GM12878 (cell line): ENCODE results near the gene PARP1. TPM values are rescaled to one million over a fixed set of nuclear protein-coding genes. Genes with fewer than 3 reads are reported as not detected.

Experiments
- ATAC-seq: fragments of 200-7000 bp; cut with Tn5 transposase; 3 replicates; pipeline ENCODE4 v1.9.1; 2020; ENCODE audit warnings: mild to moderate bottlenecking, moderate library complexity
- BruUV-seq: library from RNA; stranded (reverse); fragments of 400-500 nt; replicated peaks from 2 replicates; lab custom pipeline; 2021; lab: Mats Ljungman, UMichigan
- CTCF ChIA-PET: fragments of 300-600 bp; sonication (Branson Sonifier 250); formaldehyde crosslinking; extraction: SDS; loops from one replicate; lab custom pipeline; 2021; ENCODE audit warnings: inconsistent platforms; lab: Yijun Ruan, JAX
- POLR2A ChIA-PET: fragments of 350-600 bp; formaldehyde crosslinking; extraction: SDS; loops from one replicate; lab custom pipeline; 2021; ENCODE audit warnings: inconsistent platforms; lab: Charles Lee
- RAD21 ChIA-PET: fragments of 300-600 bp; sonication (Branson Sonifier 250); formaldehyde crosslinking; loops from one replicate; lab custom pipeline; 2023; ENCODE audit warnings: antibody characterized with exemption; ENCODE audit not compliant: unreplicated experiment; lab: Charles Lee
- SMC1A ChIA-PET: fragments of 300-600 bp; sonication (Branson Sonifier 250); formaldehyde crosslinking; loops from one replicate; lab custom pipeline; 2023; ENCODE audit not compliant: unreplicated experiment, uncharacterized antibody; lab: Charles Lee
- DNase-seq: peaks from one replicate; pipeline ENCODE4 v3.0.0-alpha.2; 2011; ENCODE audit warnings: low read depth, low spot score
- FAIRE-seq: peaks from 3 replicates; lab custom pipeline; 2011; peaks lifted over from hg19 to GRCh38; lab: Jason Lieb, UNC
- H2AFZ ChIP-seq: 2 replicates; pipeline ENCODE4 v1.6.0; 2011; ENCODE audit warnings: low read depth, low read length, control low read depth; ENCODE audit not compliant: control insufficient read depth
- H3K27ac ChIP-seq: 2 replicates; pipeline ENCODE4 v1.5.1; 2011; ENCODE audit warnings: control low read depth; ENCODE audit not compliant: control insufficient read depth, insufficient read depth
- H3K27me3 ChIP-seq, 2 experiments: replicated peaks in 1 of 2; 2 replicates each; pipeline versions ENCODE4 v1.6.0 to v1.6.1; 2011; ENCODE audit warnings: low read length in 1 of 2; ENCODE audit not compliant: control insufficient read depth in 2 of 2, insufficient read depth in 2 of 2
- H3K36me3 ChIP-seq, 2 experiments: 2 replicates each; pipeline ENCODE4 v1.5.1; 2011; ENCODE audit warnings: low read length in 1 of 2; ENCODE audit not compliant: control insufficient read depth in 2 of 2, insufficient read depth in 2 of 2
- H3K4me1 ChIP-seq: 2 replicates; pipeline ENCODE4 v1.6.1; 2011; ENCODE audit warnings: mild to moderate bottlenecking, low read length, moderate library complexity, mixed read lengths; ENCODE audit not compliant: control insufficient read depth, insufficient read depth
- H3K4me2 ChIP-seq: 2 replicates; pipeline ENCODE4 v1.6.0; 2011; ENCODE audit warnings: control low read depth; ENCODE audit not compliant: control insufficient read depth, insufficient read depth
- H3K4me3 ChIP-seq: fragments of 200-600 bp; sonication (generic); 2 replicates; pipeline ENCODE4 v1.5.1; 2016
- H3K79me2 ChIP-seq: 2 replicates; pipeline ENCODE4 v1.6.0; 2011; ENCODE audit warnings: low read length; ENCODE audit not compliant: control insufficient read depth, insufficient read depth
- H3K9ac ChIP-seq: 2 replicates; pipeline ENCODE4 v1.8.0; 2011; ENCODE audit warnings: low read length, control low read depth, mixed read lengths; ENCODE audit not compliant: control insufficient read depth, insufficient read depth
- H3K9me3 ChIP-seq: replicated peaks from 3 replicates; pipeline ENCODE4 v1.5.1; 2011; ENCODE audit warnings: mild to moderate bottlenecking, low read length; ENCODE audit not compliant: control insufficient read depth, insufficient read depth
- H4K20me1 ChIP-seq: 2 replicates; pipeline ENCODE4 v1.6.0; 2011; ENCODE audit not compliant: control insufficient read depth, insufficient read depth
- ETV6 ChIP-seq, 2 experiments: fragments of 450-650 bp in 1 of 2; IDR thresholded peaks in 1 of 2; conservative IDR thresholded peaks in 1 of 2; 2 replicates each; pipeline ENCODE4 v1.6.1; 2014; ENCODE audit warnings: antibody characterized with exemption in 1 of 2, borderline replicate concordance in 1 of 2, low read depth in 1 of 2, mild to moderate bottlenecking in 1 of 2, moderate library complexity in 1 of 2
- FOXM1 ChIP-seq: IDR thresholded peaks from 2 replicates; pipeline ENCODE4 v1.6.1; 2012; ENCODE audit warnings: low read depth, mild to moderate bottlenecking, inconsistent platforms, low read length, moderate library complexity
- KDM1A ChIP-seq: fragments of 200-600 bp; sonication (generic); IDR thresholded peaks from 2 replicates; pipeline ENCODE4 v1.6.1; 2016; ENCODE audit warnings: borderline replicate concordance
- NBN ChIP-seq: fragments of 450-650 bp; IDR thresholded peaks from 2 replicates; pipeline ENCODE4 v1.6.1; 2016
- NFIC ChIP-seq: IDR thresholded peaks from 2 replicates; pipeline ENCODE4 v1.6.1; 2012; ENCODE audit warnings: low read depth, mild to moderate bottlenecking, inconsistent platforms, low read length, moderate library complexity
- RAD51 ChIP-seq: fragments of 450-650 bp; IDR thresholded peaks from 2 replicates; pipeline ENCODE4 v1.6.1; 2016; ENCODE audit warnings: moderate library complexity, mild to moderate bottlenecking, inconsistent platforms
- RELA ChIP-seq: fragments of 450-650 bp; IDR thresholded peaks from 2 replicates; pipeline ENCODE4 v1.8.0; 2014; ENCODE audit warnings: borderline replicate concordance; ENCODE audit not compliant: partially characterized antibody
- SMARCA5 ChIP-seq: fragments of 450-650 bp; IDR thresholded peaks from 2 replicates; pipeline ENCODE4 v1.6.1; 2017; ENCODE audit warnings: mild to moderate bottlenecking
- WGBS: methylation state at CpG from one replicate; pipeline ENCODE4 v1.1.6; 2016; ENCODE audit warnings: low lambda C conversion rate; ENCODE audit not compliant: insufficient replicate concordance, insufficient coverage; ENCODE audit errors: missing lambda C conversion rate; 5-methylcytosine and 5-hydroxymethylcytosine counted together
- in situ Hi-C: fragments of 300-500 bp; cut with MboI; formaldehyde crosslinking; loops from 9 replicates; pipeline ENCODE4 v1.14.3; 2018; ENCODE audit warnings: mixed read lengths
- intact Hi-C: fragments of 100-400 bp; cut with micrococcal nuclease; formaldehyde crosslinking; loops from one replicate; pipeline ENCODE4 v1.14.2; 2022; ENCODE audit not compliant: unreplicated experiment
- polyA plus RNA-seq, 11 experiments: library from polyadenylated mRNA; depleted of rRNA in 4 of 11; unstranded in 6 of 11; stranded (reverse) in 5 of 11; fragments of >200 nt; fragmentation: Nextera tagmentation in 4 of 11; fragmentation: Illumina TruSeq in 1 of 11; extraction: Ambion mirVana in 4 of 11; extraction: Trizol in 1 of 11; gene quantifications; 1 replicate in 1 of 11; 2 replicates in 10 of 11; pipeline versions ENCODE4 v1.2.1 to v1.2.3, GENCODE V29; 2011 to 2016; ENCODE audit warnings: inconsistent platforms in 2 of 11, missing spikeins in 2 of 11, low read depth in 1 of 11
- total RNA-seq, 4 experiments: library from RNA; depleted of rRNA in 3 of 4; stranded (reverse); fragments of >200 nt in 3 of 4; fragmentation: Illumina TruSeq in 1 of 4; extraction: Trizol in 1 of 4; gene quantifications; 2 replicates each; pipeline versions ENCODE4 v1.2.1 to v1.2.3, GENCODE V29; 2013 to 2021
- TF ChIP-seq, protein P1 (sequence below): IDR thresholded peaks from 2 replicates; pipeline ENCODE4 v1.6.1; 2012; ENCODE audit warnings: mild to moderate bottlenecking, low read depth, low read length

PARP1 gene
- total and polyA plus RNA-seq, 10 of the 15 experiments (the other 5 are each of a cell fraction or from before 2014, with no cell fraction given), result 113 to 287 (median 265) TPM

DNA sequence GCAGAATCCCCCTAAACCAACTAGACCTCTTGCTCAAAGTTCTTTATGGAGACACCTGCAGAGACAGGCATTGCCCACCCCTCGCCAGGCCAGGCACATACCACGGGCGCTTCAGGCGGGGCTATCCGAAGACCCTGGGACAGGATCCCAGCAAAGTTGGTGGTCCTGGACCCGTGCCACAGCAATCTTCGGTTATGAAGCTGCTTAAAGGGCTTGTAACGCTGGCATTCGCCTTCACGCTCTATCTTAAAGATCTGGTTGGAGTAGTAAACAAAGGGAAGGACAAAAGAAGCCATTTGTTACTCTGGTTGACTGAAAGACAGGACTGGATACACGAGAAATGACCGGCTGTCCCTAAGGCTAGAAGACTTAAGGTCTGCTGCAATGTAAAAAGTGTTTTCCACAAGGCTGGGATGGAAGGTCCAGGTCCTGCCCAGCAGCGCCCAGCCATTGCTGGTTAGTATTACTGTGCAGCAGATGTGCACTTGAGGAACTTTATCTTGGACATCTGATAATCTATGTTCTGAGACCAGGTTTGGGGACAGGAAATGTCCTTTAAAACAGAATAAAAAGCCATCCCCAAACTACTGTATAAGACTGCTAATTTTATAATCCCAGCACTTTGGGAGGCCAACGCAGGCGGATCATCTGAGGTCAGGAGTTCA, 42.9 kb downstream of the PARP1 start:
- BruUV-seq, result no TSS peak
- CTCF ChIA-PET, result interaction anchor here (1.0 kb wide), 1 partner anchor 240 kb away, joined by 3 read pairs; no protein-coding TSS in a partner anchor
- 98% methylated on average over 15 of the region's 15 CpGs for WGBS
- RAD21 ChIA-PET, result no interaction called here
- Histone ChIP-seq H3K36me3 (peaks cover 48 to 54% of the 10 kb centered on the region in 2 experiments), H3K9ac (no peak overlapping the region), H2AFZ (no peak overlapping the region), H3K27ac (no peak overlapping the region), H4K20me1 (no peaks in the 10 kb centered on the region), H3K4me2 (no peak overlapping the region), H3K4me1 (peaks cover 15% of the 10 kb centered on the region), H3K4me3 (no peak overlapping the region), H3K79me2 (no peaks in the 10 kb centered on the region; the same call in 1 of the 2 replicates), H3K9me3 (no peaks in the 10 kb centered on the region), H3K27me3 (no peaks in the 10 kb centered on the region)
- intact Hi-C loops, result no loop called here
- DNase-seq (no peak), ATAC-seq (no peak), FAIRE-seq (no peak)
- TF ChIP-seq, protein P1, sequence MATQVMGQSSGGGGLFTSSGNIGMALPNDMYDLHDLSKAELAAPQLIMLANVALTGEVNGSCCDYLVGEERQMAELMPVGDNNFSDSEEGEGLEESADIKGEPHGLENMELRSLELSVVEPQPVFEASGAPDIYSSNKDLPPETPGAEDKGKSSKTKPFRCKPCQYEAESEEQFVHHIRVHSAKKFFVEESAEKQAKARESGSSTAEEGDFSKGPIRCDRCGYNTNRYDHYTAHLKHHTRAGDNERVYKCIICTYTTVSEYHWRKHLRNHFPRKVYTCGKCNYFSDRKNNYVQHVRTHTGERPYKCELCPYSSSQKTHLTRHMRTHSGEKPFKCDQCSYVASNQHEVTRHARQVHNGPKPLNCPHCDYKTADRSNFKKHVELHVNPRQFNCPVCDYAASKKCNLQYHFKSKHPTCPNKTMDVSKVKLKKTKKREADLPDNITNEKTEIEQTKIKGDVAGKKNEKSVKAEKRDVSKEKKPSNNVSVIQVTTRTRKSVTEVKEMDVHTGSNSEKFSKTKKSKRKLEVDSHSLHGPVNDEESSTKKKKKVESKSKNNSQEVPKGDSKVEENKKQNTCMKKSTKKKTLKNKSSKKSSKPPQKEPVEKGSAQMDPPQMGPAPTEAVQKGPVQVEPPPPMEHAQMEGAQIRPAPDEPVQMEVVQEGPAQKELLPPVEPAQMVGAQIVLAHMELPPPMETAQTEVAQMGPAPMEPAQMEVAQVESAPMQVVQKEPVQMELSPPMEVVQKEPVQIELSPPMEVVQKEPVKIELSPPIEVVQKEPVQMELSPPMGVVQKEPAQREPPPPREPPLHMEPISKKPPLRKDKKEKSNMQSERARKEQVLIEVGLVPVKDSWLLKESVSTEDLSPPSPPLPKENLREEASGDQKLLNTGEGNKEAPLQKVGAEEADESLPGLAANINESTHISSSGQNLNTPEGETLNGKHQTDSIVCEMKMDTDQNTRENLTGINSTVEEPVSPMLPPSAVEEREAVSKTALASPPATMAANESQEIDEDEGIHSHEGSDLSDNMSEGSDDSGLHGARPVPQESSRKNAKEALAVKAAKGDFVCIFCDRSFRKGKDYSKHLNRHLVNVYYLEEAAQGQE, result no peak
- TF ChIP-seq ETV6 (conservative IDR thresholded peaks at IDR 0.05 in 1 of 2, IDR thresholded peaks at IDR 0.05 in 1 of 2; ENCODE audit: borderline replicate concordance in 1 of 2, low read depth in 1 of 2) (no peak), NBN (no peak), RELA (no peak), SMARCA5 (no peak), RAD51 (no peak), FOXM1 (no peak), KDM1A (no peak), NFIC (no peak)
- SMC1A ChIA-PET, result no interaction called here
- POLR2A ChIA-PET, result no interaction called here
- in situ Hi-C loops, result no loop called here
